ENCODE data around the gene CPA5. TPM values are rescaled to one million over a fixed set of nuclear protein-coding genes. Genes with fewer than 3 reads are reported as not detected.
"Not testable (repeated sequence)": the region's sequence is repeated elsewhere in the genome, so short reads cannot be mapped to it uniquely, and the experiment has no call there.

The CPA5 gene
- total RNA-seq, 1 donor from 2014 or later = not detected

DNA sequence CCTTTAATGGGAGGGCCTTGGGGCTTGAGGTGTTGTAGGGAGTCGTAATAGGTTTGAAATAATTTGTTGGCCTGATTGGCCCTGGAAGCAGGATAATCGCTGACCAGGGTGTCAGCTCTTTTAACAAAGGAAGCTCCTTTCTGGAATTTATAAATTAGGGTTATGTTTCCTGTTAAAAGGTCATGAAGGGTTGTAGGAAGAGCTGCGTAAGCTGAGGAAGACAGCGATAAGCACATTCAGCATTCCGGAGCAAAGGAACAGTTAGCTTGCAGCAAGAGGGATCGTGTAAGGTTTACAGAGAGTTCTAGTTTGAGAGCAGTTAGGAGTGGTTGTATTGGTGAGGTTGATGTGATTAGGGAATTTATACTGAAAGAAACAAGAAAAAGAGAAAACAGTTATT, 30.3 kb upstream of the CPA5 start:
- Mint-ChIP-seq H3K4me3 (no peak overlapping the region), H3K27me3 (ENCODE audit: insufficient read depth, low read depth) (peaks cover 10% of the 10 kb centered on the region), H3K9me3 (peaks cover 15% of the 10 kb centered on the region), H3K27ac (no peak overlapping the region), H3K36me3 (no peaks in the 10 kb centered on the region), H3K4me1 (peaks cover 6% of the 10 kb centered on the region)
- Histone ChIP-seq H3K27ac (no peak overlapping the region), H3K9ac (no peak overlapping the region), H3F3A (ENCODE audit: low read depth) (no peaks in the 10 kb centered on the region), H3K36me3 (no peaks in the 10 kb centered on the region), H3K4me3 (no peak overlapping the region), H3K9me3 (ENCODE audit: low read depth) (no peaks in the 10 kb centered on the region), H3K4me1 (no peaks in the 10 kb centered on the region), H3K27me3 (no peaks in the 10 kb centered on the region), H4K20me1 (ENCODE audit: low read depth) (no peaks in the 10 kb centered on the region), H2AFZ (replicated peaks) (no peak overlapping the region), H3K4me2 (no peak overlapping the region), H3K79me2 (ENCODE audit: low read depth) (no peaks in the 10 kb centered on the region)
- TF ChIP-seq EZH2 (IDR thresholded peaks at IDR 0.05) (no peak), EZH2phosphoT487 (IDR thresholded peaks at IDR 0.05) (no peak)
- TF ChIP-seq, protein P1, sequence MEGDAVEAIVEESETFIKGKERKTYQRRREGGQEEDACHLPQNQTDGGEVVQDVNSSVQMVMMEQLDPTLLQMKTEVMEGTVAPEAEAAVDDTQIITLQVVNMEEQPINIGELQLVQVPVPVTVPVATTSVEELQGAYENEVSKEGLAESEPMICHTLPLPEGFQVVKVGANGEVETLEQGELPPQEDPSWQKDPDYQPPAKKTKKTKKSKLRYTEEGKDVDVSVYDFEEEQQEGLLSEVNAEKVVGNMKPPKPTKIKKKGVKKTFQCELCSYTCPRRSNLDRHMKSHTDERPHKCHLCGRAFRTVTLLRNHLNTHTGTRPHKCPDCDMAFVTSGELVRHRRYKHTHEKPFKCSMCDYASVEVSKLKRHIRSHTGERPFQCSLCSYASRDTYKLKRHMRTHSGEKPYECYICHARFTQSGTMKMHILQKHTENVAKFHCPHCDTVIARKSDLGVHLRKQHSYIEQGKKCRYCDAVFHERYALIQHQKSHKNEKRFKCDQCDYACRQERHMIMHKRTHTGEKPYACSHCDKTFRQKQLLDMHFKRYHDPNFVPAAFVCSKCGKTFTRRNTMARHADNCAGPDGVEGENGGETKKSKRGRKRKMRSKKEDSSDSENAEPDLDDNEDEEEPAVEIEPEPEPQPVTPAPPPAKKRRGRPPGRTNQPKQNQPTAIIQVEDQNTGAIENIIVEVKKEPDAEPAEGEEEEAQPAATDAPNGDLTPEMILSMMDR (IDR thresholded peaks at IDR 0.05) = no peak
- DNase-seq (ENCODE audit: low spot score) = no peak

DNA sequence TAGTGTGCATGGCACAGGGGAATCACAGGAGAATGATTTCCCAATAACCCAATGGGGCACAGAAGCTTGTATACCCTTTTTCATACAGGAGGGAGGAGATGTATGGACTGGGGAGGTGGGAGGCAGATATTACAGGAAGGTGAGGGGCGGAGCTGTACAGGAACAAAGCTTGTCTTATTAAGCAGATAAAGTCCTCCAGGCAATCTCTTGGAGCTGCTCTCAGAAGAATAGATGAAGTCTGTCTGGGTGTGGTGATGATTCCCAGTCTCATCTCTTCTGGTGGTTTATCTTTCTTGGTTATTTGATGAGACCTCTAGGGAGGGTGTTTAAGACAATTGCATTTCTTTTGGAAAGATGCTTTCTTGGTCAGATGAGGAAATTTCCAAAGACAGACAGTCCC, 25.1 kb upstream of the CPA5 start:
- DNase-seq (ENCODE audit: low spot score) = no peak
- Histone ChIP-seq H4K20me1 (ENCODE audit: low read depth) (no peaks in the 10 kb centered on the region), H3K27me3 (no peaks in the 10 kb centered on the region), H3K4me1 (no peaks in the 10 kb centered on the region), H3K79me2 (ENCODE audit: low read depth) (no peaks in the 10 kb centered on the region), H2AFZ (replicated peaks) (no peak overlapping the region), H3F3A (ENCODE audit: low read depth) (no peaks in the 10 kb centered on the region), H3K27ac (no peak overlapping the region), H3K4me2 (no peak overlapping the region), H3K9ac (no peak overlapping the region), H3K4me3 (no peak overlapping the region), H3K9me3 (ENCODE audit: low read depth) (no peaks in the 10 kb centered on the region), H3K36me3 (no peaks in the 10 kb centered on the region)
- no peaks in the 10 kb centered on the region for H3K36me3 Mint-ChIP-seq
- H3K27me3 Mint-ChIP-seq (ENCODE audit: insufficient read depth, low read depth) = peaks cover 4% of the 10 kb centered on the region
- TF ChIP-seq EZH2 (IDR thresholded peaks at IDR 0.05) = no peak
- H3K27ac Mint-ChIP-seq = no peak overlapping the region
- H3K9me3 Mint-ChIP-seq = peaks cover 5% of the 10 kb centered on the region
- no peak overlapping the region for H3K4me3 Mint-ChIP-seq
- H3K4me1 Mint-ChIP-seq = peaks cover 16% of the 10 kb centered on the region

DNA sequence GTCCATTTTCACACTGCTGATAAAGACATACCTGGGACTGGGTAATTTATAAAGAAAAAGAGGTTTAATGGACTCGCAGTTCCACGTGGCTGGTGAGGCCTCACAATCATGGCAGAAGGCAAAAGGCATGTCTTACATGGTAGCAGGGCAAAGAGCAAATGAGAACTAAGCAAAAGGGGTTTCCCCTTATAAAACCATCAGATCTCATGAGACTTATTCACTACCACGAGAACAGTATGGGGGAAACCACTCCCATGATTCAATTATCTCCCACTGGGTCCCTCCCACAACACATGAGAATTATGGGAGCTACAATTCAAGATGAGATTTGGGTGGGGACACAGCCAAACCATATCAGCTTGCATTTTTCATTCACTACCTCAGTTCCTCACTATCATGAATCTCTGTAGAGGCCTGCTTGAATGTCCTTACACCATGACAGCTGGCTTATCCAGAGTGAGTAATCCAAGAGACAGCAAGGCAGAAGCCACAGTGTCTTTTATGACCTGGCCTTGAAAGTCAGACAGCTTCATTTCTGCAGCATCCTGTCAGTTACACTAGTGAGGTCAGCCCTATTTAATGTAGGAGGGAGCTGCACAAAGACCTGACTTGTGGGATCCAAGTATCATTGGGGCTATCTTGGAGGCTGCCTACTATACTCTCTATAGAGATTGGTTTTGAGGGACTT, 22.9 kb upstream of the CPA5 start:
- not testable (repeated sequence) for H3K27me3 ChIP-seq; H3K9me3 Mint-ChIP-seq; H3K27ac ChIP-seq; H3K4me3 Mint-ChIP-seq; H3K27ac Mint-ChIP-seq; H3K9ac ChIP-seq; H3K9me3 ChIP-seq (ENCODE audit: low read depth); H3K4me2 ChIP-seq; H3K4me1 ChIP-seq; H3K36me3 Mint-ChIP-seq; DNase-seq (ENCODE audit: low spot score); H4K20me1 ChIP-seq (ENCODE audit: low read depth); H2AFZ ChIP-seq (replicated peaks); H3F3A ChIP-seq (ENCODE audit: low read depth); H3K27me3 Mint-ChIP-seq (ENCODE audit: insufficient read depth, low read depth); H3K36me3 ChIP-seq; H3K4me3 ChIP-seq; H3K79me2 ChIP-seq (ENCODE audit: low read depth)
- H3K4me1 Mint-ChIP-seq = peaks cover 16% of the 10 kb centered on the region

DNA sequence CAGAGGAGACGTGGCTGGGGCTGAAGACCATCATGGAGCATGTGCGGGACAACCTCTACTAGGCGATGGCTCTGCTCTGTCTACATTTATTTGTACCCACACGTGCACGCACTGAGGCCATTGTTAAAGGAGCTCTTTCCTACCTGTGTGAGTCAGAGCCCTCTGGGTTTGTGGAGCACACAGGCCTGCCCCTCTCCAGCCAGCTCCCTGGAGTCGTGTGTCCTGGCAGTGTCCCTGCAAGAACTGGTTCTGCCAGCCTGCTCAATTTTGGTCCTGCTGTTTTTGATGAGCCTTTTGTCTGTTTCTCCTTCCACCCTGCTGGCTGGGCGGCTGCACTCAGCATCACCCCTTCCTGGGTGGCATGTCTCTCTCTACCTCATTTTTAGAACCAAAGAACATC, 22.0 kb upstream of the CPA5 start:
- Mint-ChIP-seq H3K9me3 (peaks cover 2% of the 10 kb centered on the region), H3K4me1 (peaks cover 15% of the 10 kb centered on the region), H3K4me3 (no peak overlapping the region), H3K36me3 (no peaks in the 10 kb centered on the region), H3K27me3 (ENCODE audit: insufficient read depth, low read depth) (peaks cover 2% of the 10 kb centered on the region), H3K27ac (peak overlapping the region; percentile 41)
- no peak overlapping the region for H3K9ac ChIP-seq
- H3K27ac ChIP-seq = no peak overlapping the region
- H4K20me1 ChIP-seq (ENCODE audit: low read depth) = no peaks in the 10 kb centered on the region
- no peaks in the 10 kb centered on the region for H3K36me3 ChIP-seq
- H3K9me3 ChIP-seq (ENCODE audit: low read depth) = no peaks in the 10 kb centered on the region
- H3K79me2 ChIP-seq (ENCODE audit: low read depth) = no peaks in the 10 kb centered on the region
- TF ChIP-seq EZH2 (IDR thresholded peaks at IDR 0.05) (no peak), EZH2phosphoT487 (IDR thresholded peaks at IDR 0.05) (no peak)
- no peak overlapping the region for H2AFZ ChIP-seq (replicated peaks)
- no peak for DNase-seq (ENCODE audit: low spot score)
- no peaks in the 10 kb centered on the region for H3K4me1 ChIP-seq
- no peaks in the 10 kb centered on the region for H3F3A ChIP-seq (ENCODE audit: low read depth)
- no peaks in the 10 kb centered on the region for H3K27me3 ChIP-seq
- H3K4me3 ChIP-seq = no peak overlapping the region
- no peak overlapping the region for H3K4me2 ChIP-seq
